ENCODE data around the gene WFDC1.

DNA sequence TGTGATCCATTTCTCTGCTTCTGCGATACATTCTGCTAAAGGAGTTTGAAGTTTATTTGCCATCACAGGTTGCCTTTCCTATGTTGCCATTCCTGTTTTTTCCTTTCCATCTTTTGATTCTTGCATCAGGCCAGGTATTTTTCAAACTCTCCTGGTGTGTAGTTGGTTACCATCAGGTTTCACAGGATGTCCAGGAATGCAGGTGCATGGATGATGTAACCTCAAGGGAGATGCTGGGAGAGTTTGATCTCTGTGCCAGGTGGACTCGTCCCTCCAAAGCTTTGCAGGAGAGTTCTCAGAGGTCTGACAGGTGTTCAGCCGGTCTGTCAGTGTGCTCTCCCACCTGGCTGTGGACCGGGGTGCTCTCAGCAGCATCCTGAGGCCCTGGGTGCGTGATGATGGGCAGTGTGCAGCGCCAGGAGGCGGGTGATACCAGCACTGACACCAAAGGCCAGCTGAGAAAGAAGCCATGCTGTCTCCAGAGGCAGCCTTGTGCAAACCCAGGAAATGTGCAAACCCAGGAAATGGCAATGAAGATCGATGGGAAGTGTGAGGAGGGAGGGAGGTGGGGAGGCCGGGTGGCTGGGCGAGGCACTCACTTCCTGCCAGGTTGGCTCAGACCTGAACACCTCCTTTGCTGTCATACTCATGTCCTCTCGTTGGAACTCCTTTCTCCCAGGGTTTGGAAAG, 75.4 kb downstream of the WFDC1 start:
- TF ChIP-seq, protein P1, sequence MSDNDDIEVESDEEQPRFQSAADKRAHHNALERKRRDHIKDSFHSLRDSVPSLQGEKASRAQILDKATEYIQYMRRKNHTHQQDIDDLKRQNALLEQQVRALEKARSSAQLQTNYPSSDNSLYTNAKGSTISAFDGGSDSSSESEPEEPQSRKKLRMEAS (IDR thresholded peaks at IDR 0.05): no peak
- TF ChIP-seq, protein P2, sequence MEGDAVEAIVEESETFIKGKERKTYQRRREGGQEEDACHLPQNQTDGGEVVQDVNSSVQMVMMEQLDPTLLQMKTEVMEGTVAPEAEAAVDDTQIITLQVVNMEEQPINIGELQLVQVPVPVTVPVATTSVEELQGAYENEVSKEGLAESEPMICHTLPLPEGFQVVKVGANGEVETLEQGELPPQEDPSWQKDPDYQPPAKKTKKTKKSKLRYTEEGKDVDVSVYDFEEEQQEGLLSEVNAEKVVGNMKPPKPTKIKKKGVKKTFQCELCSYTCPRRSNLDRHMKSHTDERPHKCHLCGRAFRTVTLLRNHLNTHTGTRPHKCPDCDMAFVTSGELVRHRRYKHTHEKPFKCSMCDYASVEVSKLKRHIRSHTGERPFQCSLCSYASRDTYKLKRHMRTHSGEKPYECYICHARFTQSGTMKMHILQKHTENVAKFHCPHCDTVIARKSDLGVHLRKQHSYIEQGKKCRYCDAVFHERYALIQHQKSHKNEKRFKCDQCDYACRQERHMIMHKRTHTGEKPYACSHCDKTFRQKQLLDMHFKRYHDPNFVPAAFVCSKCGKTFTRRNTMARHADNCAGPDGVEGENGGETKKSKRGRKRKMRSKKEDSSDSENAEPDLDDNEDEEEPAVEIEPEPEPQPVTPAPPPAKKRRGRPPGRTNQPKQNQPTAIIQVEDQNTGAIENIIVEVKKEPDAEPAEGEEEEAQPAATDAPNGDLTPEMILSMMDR (IDR thresholded peaks at IDR 0.05; ENCODE audit: low read depth, low read length, missing input control): no peak

All from liver (tissue), 2 donors.